GM18505 (cell line): ENCODE results near the gene PRR14L.
"Not testable (repeated sequence)": the region's sequence is repeated elsewhere in the genome, so short reads cannot be mapped to it uniquely, and the experiment has no call there.

Source experiments
- ATAC-seq: cut with Tn5 transposase; IDR thresholded peaks from one replicate; pipeline ENCODE4 v1.9.1; 2021; ENCODE audit not compliant: unreplicated experiment
- POLR2A ChIP-seq: IDR thresholded peaks from 4 replicates; pipeline ENCODE4 v1.6.1; 2011; ENCODE audit warnings: borderline replicate concordance; ENCODE audit not compliant: insufficient read depth, insufficient read length; ENCODE audit errors: extremely low read depth

Gene PRR14L

GRCh38 chr22:31752096-31752847 is 2.3 kb upstream of the PRR14L start:
- ATAC-seq: no peak
- TF ChIP-seq POLR2A: no peak

DNA sequence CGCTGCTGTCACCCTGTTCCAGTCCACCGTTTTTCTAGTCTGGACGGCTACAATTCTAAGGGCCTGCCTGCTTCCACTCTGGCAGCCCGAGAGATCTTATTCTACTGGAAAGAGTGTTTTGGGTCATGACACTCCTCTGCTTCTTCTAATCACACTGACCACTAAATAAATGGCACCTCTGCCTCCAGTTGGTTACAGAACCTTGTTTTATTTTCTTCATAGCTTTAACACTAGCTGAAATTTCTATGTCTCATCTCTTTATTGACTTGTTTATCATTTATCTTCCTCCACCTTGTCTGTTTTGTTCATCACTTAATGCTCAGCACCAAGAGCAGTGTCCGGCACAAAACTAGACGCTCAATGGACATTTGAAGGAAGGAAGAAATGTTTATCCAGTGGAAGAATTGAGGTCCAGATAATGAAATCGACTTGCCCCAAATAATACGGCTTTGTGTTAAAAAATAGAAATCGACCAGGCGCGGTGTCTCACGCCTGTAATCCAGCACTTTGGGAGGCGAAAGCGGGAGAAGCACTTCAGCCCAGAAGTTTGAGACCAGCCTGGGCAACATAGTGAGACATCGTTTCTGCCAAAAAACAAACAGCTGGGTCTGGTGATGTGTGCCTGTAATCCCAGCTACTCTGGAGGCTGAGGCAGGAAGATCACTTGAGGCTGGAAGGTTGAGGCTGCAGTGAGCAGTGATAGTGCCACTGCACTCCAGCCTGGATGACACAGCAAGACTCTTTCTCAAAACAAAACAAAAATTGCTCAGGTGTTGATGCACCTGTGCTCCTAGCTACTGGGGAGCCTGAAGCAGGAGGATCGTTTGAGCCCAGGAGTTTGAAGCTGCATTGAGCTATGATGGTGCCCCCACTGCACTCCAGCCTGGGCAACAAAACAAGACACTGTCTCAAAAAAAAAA is 693 bp upstream of the PRR14L start:
- no peak for ATAC-seq
- no peak for TF ChIP-seq POLR2A

DNA sequence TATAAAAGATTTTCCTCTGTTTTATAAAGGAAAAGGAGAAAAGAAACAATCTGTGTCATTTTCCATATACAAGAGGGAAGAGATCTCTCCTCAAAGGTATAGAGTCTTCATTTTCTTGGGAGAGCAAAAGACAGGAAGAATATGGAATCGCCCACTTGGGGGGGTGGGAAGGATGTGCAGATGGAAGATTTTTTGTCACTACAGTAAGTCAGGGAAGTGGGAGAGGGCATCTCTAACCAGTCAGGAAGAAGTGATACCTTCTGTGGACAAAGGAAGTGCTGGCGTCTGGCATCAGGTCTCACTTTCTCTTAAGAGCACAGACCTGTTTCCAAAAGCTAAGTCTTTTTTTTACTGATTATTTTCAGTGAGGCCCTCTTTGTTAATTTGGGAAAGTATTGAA is 1.4 kb downstream of the PRR14L start:
- no peak for TF ChIP-seq POLR2A
- no peak for ATAC-seq

DNA sequence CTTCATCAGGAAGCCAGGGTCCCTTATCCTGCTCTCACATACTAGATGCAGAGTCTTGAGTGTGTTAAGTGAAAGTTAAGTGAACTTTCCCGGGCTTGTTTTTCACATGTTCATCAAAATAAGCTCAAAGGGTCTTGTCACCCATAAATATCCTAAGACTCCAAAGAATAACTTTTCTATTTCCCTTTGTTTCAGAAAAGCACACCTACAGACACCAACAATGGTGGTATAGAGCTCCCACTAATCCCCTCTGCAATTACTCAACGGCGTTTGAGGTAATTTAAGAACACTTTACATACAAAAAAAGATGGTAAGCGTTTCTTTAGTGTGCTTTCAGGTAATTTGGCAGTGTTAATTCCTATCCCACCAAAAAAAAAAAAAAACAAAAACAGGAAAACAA is 2.5 kb downstream of the PRR14L start:
- no peak for ATAC-seq

GRCh38 chr22:31743871-31744270 is 6.1 kb downstream of the PRR14L start:
- TF ChIP-seq POLR2A: no peak
- no peak for ATAC-seq

More for the DNA sequence above, 2.5 kb downstream of the PRR14L start:
- no peak for TF ChIP-seq POLR2A

- TF ChIP-seq POLR2A: no peak
- no peak for ATAC-seq
Observed at GRCh38 chr22:31742682-31743081, 7.2 kb downstream of the PRR14L start.

GRCh38 chr22:31742115-31742514 is 7.8 kb downstream of the PRR14L start:
- no peak for TF ChIP-seq POLR2A
- no peak for ATAC-seq

DNA sequence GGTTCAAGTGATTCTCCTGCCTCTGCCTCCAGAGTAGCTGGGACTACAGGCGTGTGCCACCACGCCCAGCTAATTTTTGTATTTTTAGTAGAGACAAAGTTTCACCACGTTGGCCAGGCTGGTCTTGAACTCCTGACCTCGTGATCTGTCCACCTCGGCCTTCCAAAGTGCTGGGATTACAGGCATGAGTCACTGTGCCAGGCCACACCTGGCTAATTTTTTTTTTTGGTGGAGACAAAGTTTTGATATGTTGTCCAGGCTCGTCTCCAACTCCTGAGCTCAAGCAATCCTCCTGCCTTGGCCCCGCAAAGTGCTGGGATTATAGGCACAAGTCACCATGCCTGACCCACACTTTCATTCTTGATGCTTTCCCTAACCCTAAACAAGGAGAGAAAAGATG is 9.6 kb downstream of the PRR14L start:
- ATAC-seq: not testable (repeated sequence)

DNA sequence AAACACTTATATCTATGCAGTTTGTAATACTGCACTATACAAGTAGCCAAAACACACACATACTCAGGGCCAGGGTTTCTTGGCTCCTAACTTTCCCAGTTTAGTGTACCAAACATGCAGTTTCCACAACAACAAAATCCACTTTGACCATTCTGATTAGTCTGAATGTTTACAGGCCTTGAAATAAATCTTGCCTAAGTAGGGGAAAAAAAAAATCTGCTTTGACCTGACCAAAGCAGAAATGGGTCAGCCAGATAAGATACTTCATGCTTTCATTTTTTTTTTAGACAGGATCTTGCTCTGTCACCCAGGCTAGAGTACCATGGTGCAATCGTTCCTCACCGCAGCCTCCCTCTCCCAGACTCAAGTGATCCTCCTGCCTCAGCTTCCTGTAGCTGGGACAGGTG is 10.1 kb downstream of the PRR14L start:
- no peak for ATAC-seq
- TF ChIP-seq POLR2A: no peak

DNA sequence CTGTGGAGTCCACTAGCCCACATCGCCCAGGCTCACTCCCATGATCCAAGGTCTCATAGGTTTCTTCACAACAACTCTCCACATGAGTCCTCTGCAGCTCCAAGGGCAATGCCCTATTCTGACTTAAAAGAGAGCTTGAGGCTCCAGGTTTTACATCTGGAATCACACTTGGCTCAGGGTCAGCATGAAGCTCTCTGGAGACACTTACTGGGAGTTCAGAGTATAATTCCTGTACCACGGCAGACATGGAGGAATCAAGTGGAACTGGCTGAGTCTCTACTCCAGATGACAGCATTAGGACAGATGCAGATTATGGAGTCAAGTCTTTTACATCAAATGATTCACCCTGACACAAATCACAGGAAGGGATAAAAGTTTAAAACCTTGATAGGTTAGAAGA is 11.4 kb downstream of the PRR14L start:
- no peak for ATAC-seq
- no peak for TF ChIP-seq POLR2A

DNA sequence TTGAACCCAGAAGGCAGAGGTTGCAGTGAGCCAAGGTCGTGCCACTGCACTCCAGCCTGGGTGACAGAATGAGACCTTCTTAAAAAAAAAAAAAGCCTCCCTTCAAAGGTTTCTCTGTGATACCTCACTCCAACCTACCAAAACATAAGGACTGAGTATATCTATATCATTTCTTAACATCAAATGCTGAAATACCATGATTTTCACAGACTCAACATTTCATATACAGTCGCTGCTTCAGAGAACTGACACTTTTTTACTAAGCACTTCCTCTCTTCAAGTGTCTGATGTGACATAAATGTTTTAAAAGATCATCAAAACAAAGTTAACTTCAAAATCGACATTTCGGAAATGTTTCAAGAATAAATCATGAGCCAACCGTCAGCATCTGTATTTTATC is 12.0 kb downstream of the PRR14L start:
- ATAC-seq: no peak

GRCh38 chr22:31736458-31736857 is 13.5 kb downstream of the PRR14L start:
- TF ChIP-seq POLR2A: no peak
- no peak for ATAC-seq

More for the DNA sequence above, 12.0 kb downstream of the PRR14L start:
- no peak for TF ChIP-seq POLR2A

- TF ChIP-seq POLR2A: no peak
- no peak for ATAC-seq
Observed at GRCh38 chr22:31734512-31734911, 15.4 kb downstream of the PRR14L start.

DNA sequence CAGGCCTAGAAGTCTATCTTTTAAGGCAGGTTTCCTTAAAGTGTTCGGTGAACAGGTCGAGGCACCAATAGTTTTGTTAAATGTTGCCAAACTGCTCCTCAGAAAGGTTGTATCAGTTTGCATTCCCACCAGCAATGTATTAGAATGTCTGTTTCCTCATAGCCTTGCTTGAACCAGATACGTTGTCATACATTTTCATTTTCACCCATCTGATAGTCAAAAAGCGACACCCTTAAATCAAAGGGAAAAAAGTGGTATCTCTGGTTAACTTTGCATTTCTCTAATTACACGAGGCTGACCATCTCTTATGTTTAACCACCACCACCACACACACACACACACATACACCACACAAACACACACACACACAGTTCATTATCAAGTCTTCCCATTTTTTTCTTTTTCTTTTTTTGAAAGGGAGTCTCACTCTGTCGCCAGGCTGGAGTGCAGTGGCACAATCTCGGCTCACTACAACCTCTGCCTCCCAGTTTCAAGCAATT is 16.3 kb downstream of the PRR14L start:
- TF ChIP-seq POLR2A: no peak
- ATAC-seq: no peak
